Left lung (tissue), 10 donors: Measurements from ENCODE around the gene PHLDB2. TPM values are rescaled to one million over a fixed set of nuclear protein-coding genes. Genes with fewer than 3 reads are reported as not detected.

ENCODE experiments used
- ATAC-seq: fragments of 200-7000 bp; cut with Tn5 transposase; one replicate; pipeline ENCODE4 v1.9.1; 2020; ENCODE audit warnings: moderate library complexity
- DNase-seq, 4 donors: peaks; one replicate each; pipeline ENCODE4 v3.0.0-alpha.2; 2013 to 2020
- H3K27ac ChIP-seq, 2 donors: fragments of 200-600 bp; sonication (generic) in 1 of 2; one replicate each; pipeline versions ENCODE4 v1.5.0 to v1.8.0; 2020 to 2021
- H3K27me3 ChIP-seq, 2 donors: fragments of 200-600 bp; sonication (generic) in 1 of 2; one replicate each; pipeline versions ENCODE4 v1.5.0 to v1.8.0; 2020 to 2021
- H3K36me3 ChIP-seq, 2 donors: fragments of 200-600 bp; sonication (generic) in 1 of 2; one replicate each; pipeline versions ENCODE4 v1.5.0 to v1.8.0; 2020 to 2021
- H3K4me1 ChIP-seq, 2 donors: fragments of 200-600 bp; one replicate each; pipeline ENCODE4 v1.8.0; 2021
- H3K4me3 ChIP-seq, 2 donors: fragments of 200-600 bp; sonication (generic) in 1 of 2; one replicate each; pipeline versions ENCODE4 v1.5.0 to v1.8.0; 2020 to 2021; ENCODE audit warnings: mild to moderate bottlenecking in 1 of 2
- H3K9me3 ChIP-seq, 2 donors: fragments of 200-600 bp; sonication (generic) in 1 of 2; one replicate each; pipeline versions ENCODE4 v1.5.0 to v1.8.0; 2020 to 2021
- CTCF ChIP-seq, 2 donors: fragments of 200-600 bp; sonication (generic) in 1 of 2; IDR thresholded peaks; one replicate each; pipeline versions ENCODE4 v1.5.0 to v1.8.0; 2021; ENCODE audit warnings: antibody characterized with exemption in 2 of 2
- intact Hi-C, 2 donors: fragments of 100-400 bp; cut with DNase I; formaldehyde crosslinking; loops; one replicate each; pipeline versions ENCODE4 v1.11.2 to v1.14.2; 2022
- polyA plus RNA-seq, 6 donors: library from polyadenylated mRNA; unstranded; fragments of 120-200 nt; gene quantifications; one replicate each; pipeline ENCODE4 v1.2.1, GENCODE V29; 2013; ENCODE audit not compliant: insufficient read length in 6 of 6
- total RNA-seq, 2 donors: library from RNA; stranded (reverse); fragmentation: NEBNext Ultra II Directional; extraction: Animal tissue kit (Norgen Biotek cat#: 25700); gene quantifications; one replicate each; pipeline ENCODE4 v1.2.1, GENCODE V29; 2021
- donor health status: DM: no; HTN: yes; CAD: no.
- donor health status: DM: no; HTN: no; CAD: no.

Gene PHLDB2
- total and polyA plus RNA-seq, 8 donors: 38.0 to 71.0 (median 51.7) TPM

GRCh38 chr3:111852540-111852939 is 6.5 kb upstream of the PHLDB2 start:
- Histone ChIP-seq H3K27ac (peak overlapping the region in 1 of 2 donors; percentile 16), H3K27me3 (no peaks in the 10 kb centered on the region), H3K4me1 (no peaks in the 10 kb centered on the region), H3K9me3 (no peaks in the 10 kb centered on the region), H3K36me3 (no peaks in the 10 kb centered on the region), H3K4me3 (no peak overlapping the region)
- ATAC-seq (no peak), DNase-seq (no peak)
- no peak for TF ChIP-seq CTCF (IDR thresholded peaks at IDR 0.05)
- intact Hi-C loops: no loop called here

- Histone ChIP-seq H3K4me3 (no peak overlapping the region), H3K36me3 (no peaks in the 10 kb centered on the region), H3K9me3 (no peaks in the 10 kb centered on the region), H3K4me1 (no peaks in the 10 kb centered on the region), H3K27me3 (peaks cover 0 to under 1% of the 10 kb centered on the region in 2 donors), H3K27ac (no peak overlapping the region)
- no peak for TF ChIP-seq CTCF (IDR thresholded peaks at IDR 0.05)
- intact Hi-C loops: no loop called here
- ATAC-seq: no peak
- no peak for DNase-seq
Measured at GRCh38 chr3:111853068-111853467, 6.0 kb upstream of the PHLDB2 start.

GRCh38 chr3:111854990-111855389 is 4.1 kb upstream of the PHLDB2 start:
- intact Hi-C loops: no loop called here
- no peak for ATAC-seq
- H3K27me3 ChIP-seq: peaks cover 0 to 20% of the 10 kb centered on the region in 2 donors
- no peak for TF ChIP-seq CTCF (IDR thresholded peaks at IDR 0.05)
- peaks cover 0 to 11% of the 10 kb centered on the region in 2 donors for H3K4me1 ChIP-seq
- H3K9me3 ChIP-seq: no peaks in the 10 kb centered on the region
- no peak overlapping the region for H3K4me3 ChIP-seq
- no peak for DNase-seq
- no peak overlapping the region for H3K27ac ChIP-seq
- no peaks in the 10 kb centered on the region for H3K36me3 ChIP-seq

- Histone ChIP-seq H3K9me3 (no peaks in the 10 kb centered on the region), H3K27me3 (peaks cover 0 to 30% of the 10 kb centered on the region in 2 donors), H3K4me3 (no peak overlapping the region), H3K36me3 (no peaks in the 10 kb centered on the region), H3K27ac (no peak overlapping the region), H3K4me1 (peaks cover 4 to 20% of the 10 kb centered on the region in 2 donors)
- TF ChIP-seq CTCF (IDR thresholded peaks at IDR 0.05): no peak
- ATAC-seq: no peak
- no peak for DNase-seq
- intact Hi-C loops: no loop called here
Measured at GRCh38 chr3:111856501-111856900, 2.6 kb upstream of the PHLDB2 start.

GRCh38 chr3:111857474-111857873 is 1.6 kb upstream of the PHLDB2 start:
- no peak for ATAC-seq
- H3K27me3 ChIP-seq: peaks cover 0 to 30% of the 10 kb centered on the region in 2 donors
- intact Hi-C loops: no loop called here

More at GRCh38 chr3:111857474-111857873, 1.6 kb upstream of the PHLDB2 start:
- Histone ChIP-seq H3K36me3 (no peaks in the 10 kb centered on the region), H3K27ac (no peak overlapping the region), H3K9me3 (no peaks in the 10 kb centered on the region), H3K4me1 (peaks cover 14 to 25% of the 10 kb centered on the region in 2 donors), H3K4me3 (no peak overlapping the region)
- DNase-seq: no peak
- no peak for TF ChIP-seq CTCF (IDR thresholded peaks at IDR 0.05)
